ENCODE results near the gene LAPTM5. TPM values are rescaled to one million over a fixed set of nuclear protein-coding genes. Genes with fewer than 3 reads are reported as not detected.

LAPTM5 gene
- total and polyA plus RNA-seq, 2 of the 8 experiments (the other 6 are each of a cell fraction or from before 2014, with no cell fraction given), result 0.37 to 1.4 TPM

GRCh38 chr1:30691480-30691879 is 66.1 kb downstream of the LAPTM5 start:
- Histone ChIP-seq H2BK5ac (ENCODE audit: low read depth, low read length) (no peak overlapping the region), H3K18ac (ENCODE audit: extremely low read depth, low read length) (no peak overlapping the region), H3K79me2 (ENCODE audit: control insufficient read depth in 1 of 2, insufficient read depth in 2 of 2, low read length in 2 of 2) (no peaks in the 10 kb centered on the region), H4K5ac (ENCODE audit: insufficient read length, low read depth, low read length) (no peak overlapping the region), H3K23ac (ENCODE audit: insufficient read length) (no peak overlapping the region), H3K27me3 (replicated peaks in 1 of 4; ENCODE audit: control insufficient read depth in 3 of 4, extremely low read depth in 1 of 4, insufficient read depth in 3 of 4, low read length in 3 of 4) (no peaks in the 10 kb centered on the region), H3K4me1 (replicated peaks in 1 of 4; ENCODE audit: control insufficient read depth in 3 of 4, insufficient read depth in 4 of 4, low read length in 3 of 4) (peaks cover 0 to 10% (median 4%) of the 10 kb centered on the region in 4 experiments; a peak in 5 of 7 replicates), H4K8ac (ENCODE audit: extremely low read depth, insufficient read depth, low read length) (no peak overlapping the region), H4K91ac (replicated peaks; ENCODE audit: insufficient read length, low read length) (no peak overlapping the region), H2BK15ac (ENCODE audit: low read length) (no peak overlapping the region), H2BK120ac (replicated peaks; ENCODE audit: low read depth, low read length) (no peak overlapping the region), H3K27ac (ENCODE audit: low read depth, low read length) (no peak overlapping the region), H3K79me1 (ENCODE audit: low read depth, low read length) (no peaks in the 10 kb centered on the region), H3K36me3 (ENCODE audit: control insufficient read depth in 2 of 4, insufficient read depth in 4 of 4, low read length in 3 of 4) (no peaks in the 10 kb centered on the region), H3K23me2 (ENCODE audit: low read depth, low read length) (no peaks in the 10 kb centered on the region), H2BK12ac (ENCODE audit: low read depth, low read length) (peak overlapping the region; percentile 4; the same call in 1 of the 2 replicates), H3K56ac (replicated peaks; ENCODE audit: insufficient read length, low read depth, low read length) (no peak overlapping the region), H3K4me3 (ENCODE audit: extremely low read depth in 1 of 4, insufficient read depth in 2 of 4, low read depth in 3 of 4, low read length in 4 of 4) (no peak overlapping the region), H3K4ac (replicated peaks; ENCODE audit: insufficient read length, low read depth, low read length) (no peak overlapping the region), H4K20me1 (replicated peaks in 1 of 2; ENCODE audit: control insufficient read depth in 1 of 2, insufficient read depth in 2 of 2, low read length in 2 of 2) (no peaks in the 10 kb centered on the region), H2AFZ (ENCODE audit: low read length) (no peak overlapping the region), H3K14ac (ENCODE audit: insufficient read length) (no peak overlapping the region), H3K4me2 (ENCODE audit: insufficient read depth in 1 of 2, low read depth in 2 of 2, low read length in 2 of 2) (no peak overlapping the region), H3K9me3 (ENCODE audit: insufficient read depth in 2 of 2, low read depth in 1 of 2, low read length in 1 of 2) (no peaks in the 10 kb centered on the region), H2BK20ac (ENCODE audit: low read length) (no peak overlapping the region), H3K9ac (replicated peaks in 1 of 4; ENCODE audit: extremely low read depth in 1 of 4, low read depth in 3 of 4, low read length in 3 of 4) (no peak overlapping the region), H2AK5ac (ENCODE audit: low read depth, low read length) (no peak overlapping the region)
- TF ChIP-seq NANOG (IDR thresholded peaks at IDR 0.05; ENCODE audit: insufficient read depth, low read depth, low read length, poor library complexity, severe bottlenecking) (no peak), TBP (IDR thresholded peaks at IDR 0.05; ENCODE audit: low read depth, low read length) (no peak), TEAD4 (IDR thresholded peaks at IDR 0.05; ENCODE audit: low read depth, low read length) (no peak), ATF3 (IDR thresholded peaks at IDR 0.05; ENCODE audit: insufficient read depth, low read depth, low read length) (no peak), SP1 (IDR thresholded peaks at IDR 0.05; ENCODE audit: low read depth, low read length) (no peak), CBX8 (IDR thresholded peaks at IDR 0.05; ENCODE audit: borderline replicate concordance, low read depth, low read length) (no peak)
- ChIA-PET CTCF (ENCODE audit: partially characterized antibody) (interaction anchor here (1.2 to 1.4 kb wide), 2 partner anchors 16 to 311 kb away, joined by 4 to 5 read pairs; no protein-coding TSS in a partner anchor), POLR2A (ENCODE audit: partially characterized antibody) (no interaction called here)
- 83% methylated on average over 5 of the region's 5 CpGs; no CpG with 5 or more reads in 1 of the 2 experiments for WGBS, 2 experiments (ENCODE audit: extremely low coverage in 1 of 2, insufficient coverage in 1 of 2, insufficient read length in 1 of 2, insufficient replicate concordance in 2 of 2, low coverage in 1 of 2, low lambda C conversion rate in 2 of 2, missing lambda C conversion rate in 1 of 2)
- DNase-seq (ENCODE audit: low read depth in 1 of 2, low spot score in 2 of 2) (no peak), FAIRE-seq (no peak)
